Neuronal stem cell (in vitro differentiated cells): Measurements from ENCODE around the gene ZPLD1. TPM values are rescaled to one million over a fixed set of nuclear protein-coding genes. Genes with fewer than 3 reads are reported as not detected.

Source experiments
- DNase-seq: peaks from one replicate; pipeline ENCODE4 v3.0.0-alpha.2; 2013; ENCODE audit warnings: low spot score
- H2AFZ ChIP-seq: one replicate; pipeline ENCODE4 v1.6.1; 2013; ENCODE audit warnings: mild to moderate bottlenecking, low read length, inconsistent platforms
- H2AK5ac ChIP-seq: 2 replicates; pipeline ENCODE4 v1.6.1; 2013; ENCODE audit warnings: low read depth, mild to moderate bottlenecking, inconsistent platforms, low read length, moderate library complexity, mixed read lengths
- H2BK120ac ChIP-seq: 2 replicates; pipeline ENCODE4 v1.6.1; 2013; ENCODE audit warnings: low read depth, mild to moderate bottlenecking, inconsistent platforms, low read length, moderate library complexity, mixed read lengths
- H2BK12ac ChIP-seq: one replicate; pipeline ENCODE4 v1.6.1; 2013; ENCODE audit warnings: low read length, inconsistent platforms
- H2BK15ac ChIP-seq: 2 replicates; pipeline ENCODE4 v1.6.1; 2013; ENCODE audit warnings: mild to moderate bottlenecking, low read length, inconsistent platforms, mixed read lengths
- H2BK5ac ChIP-seq: one replicate; pipeline ENCODE4 v1.6.1; 2013; ENCODE audit warnings: inconsistent platforms, mild to moderate bottlenecking, low read length, moderate library complexity
- H3K14ac ChIP-seq: one replicate; pipeline ENCODE4 v1.6.1; 2013; ENCODE audit warnings: low read length, inconsistent platforms
- H3K18ac ChIP-seq: 2 replicates; pipeline ENCODE4 v1.6.1; 2013; ENCODE audit warnings: low read length, inconsistent platforms
- H3K23ac ChIP-seq: 2 replicates; pipeline ENCODE4 v1.6.1; 2013; ENCODE audit warnings: low read depth, mild to moderate bottlenecking, mixed read lengths, low read length, inconsistent platforms; ENCODE audit not compliant: poor library complexity
- H3K27ac ChIP-seq: replicated peaks from 3 replicates; pipeline ENCODE4 v1.5.1; 2013; ENCODE audit warnings: low read length, inconsistent platforms
- H3K27me3 ChIP-seq, 3 experiments: 2 replicates each; pipeline ENCODE4 v1.6.1; 2013; ENCODE audit warnings: low read length in 3 of 3, mild to moderate bottlenecking in 2 of 3, inconsistent platforms in 1 of 3, low read depth in 1 of 3, mixed read lengths in 1 of 3, moderate library complexity in 1 of 3; ENCODE audit not compliant: control insufficient read depth in 3 of 3, insufficient read depth in 3 of 3
- H3K36me3 ChIP-seq, 2 donors: replicated peaks in 1 of 2; 2 replicates each; pipeline ENCODE4 v1.6.1; 2013; ENCODE audit warnings: low read length in 2 of 2; ENCODE audit not compliant: control insufficient read depth in 2 of 2, insufficient read depth in 2 of 2
- H3K4ac ChIP-seq: 2 replicates; pipeline ENCODE4 v1.6.1; 2013; ENCODE audit warnings: inconsistent platforms, mild to moderate bottlenecking, low read length, moderate library complexity
- H3K4me1 ChIP-seq, 2 donors: 1 replicate in 1 of 2; 2 replicates in 1 of 2; pipeline ENCODE4 v1.6.1; 2013; ENCODE audit warnings: low read length in 2 of 2, low read depth in 1 of 2; ENCODE audit not compliant: control insufficient read depth in 2 of 2, insufficient read depth in 1 of 2
- H3K4me2 ChIP-seq: one replicate; pipeline ENCODE4 v1.6.1; 2013; ENCODE audit warnings: mild to moderate bottlenecking, low read length, inconsistent platforms; ENCODE audit not compliant: insufficient read depth, poor library complexity, severe bottlenecking
- H3K4me3 ChIP-seq, 2 donors: 2 replicates each; pipeline ENCODE4 v1.5.1; 2013; ENCODE audit warnings: low read length in 2 of 2, mild to moderate bottlenecking in 2 of 2, inconsistent platforms in 1 of 2, moderate library complexity in 1 of 2
- H3K79me1 ChIP-seq: one replicate; pipeline ENCODE4 v1.6.1; 2013; ENCODE audit warnings: low read depth, mild to moderate bottlenecking, inconsistent platforms, low read length, moderate library complexity
- H3K9ac ChIP-seq: one replicate; pipeline ENCODE4 v1.6.1; 2013; ENCODE audit warnings: mild to moderate bottlenecking, low read depth, low read length, inconsistent platforms; ENCODE audit not compliant: poor library complexity
- H3K9me3 ChIP-seq, 2 donors: replicated peaks in 1 of 2; 2 replicates each; pipeline versions ENCODE3 to v1.6.1; 2013; ENCODE audit warnings: low read length in 2 of 2, mild to moderate bottlenecking in 2 of 2, inconsistent platforms in 1 of 2, low read depth in 1 of 2, mixed read lengths in 1 of 2, moderate library complexity in 1 of 2; ENCODE audit not compliant: control insufficient read depth in 2 of 2, insufficient read depth in 1 of 2
- H4K8ac ChIP-seq: one replicate; pipeline ENCODE4 v1.6.1; 2013; ENCODE audit warnings: low read depth, mild to moderate bottlenecking, inconsistent platforms, low read length, moderate library complexity
- H4K91ac ChIP-seq: one replicate; pipeline ENCODE4 v1.6.1; 2013; ENCODE audit warnings: low read length, low read depth, mild to moderate bottlenecking, inconsistent platforms; ENCODE audit not compliant: poor library complexity
- WGBS, 2 donors: extraction: QIAGEN DNeasy Blood & Tissue Kit; methylation state at CpG; one replicate each; pipeline ENCODE4 v1.1.7; 2013; ENCODE audit warnings: missing lambda C conversion rate in 2 of 2, mixed read lengths in 1 of 2; ENCODE audit not compliant: insufficient read length in 2 of 2, insufficient replicate concordance in 1 of 2; ENCODE audit errors: extremely low coverage in 2 of 2; 5-methylcytosine and 5-hydroxymethylcytosine counted together
- polyA plus RNA-seq, 2 experiments: library from polyadenylated mRNA; stranded (reverse); fragments of 200-250 nt; gene quantifications; one replicate each; pipeline ENCODE4 v1.2.3, GENCODE V29; 2013

Gene ZPLD1
- not detected for polyA plus RNA-seq (2013, experiment 1 of 2)
- polyA plus RNA-seq (2013, experiment 2 of 2) = not detected

DNA sequence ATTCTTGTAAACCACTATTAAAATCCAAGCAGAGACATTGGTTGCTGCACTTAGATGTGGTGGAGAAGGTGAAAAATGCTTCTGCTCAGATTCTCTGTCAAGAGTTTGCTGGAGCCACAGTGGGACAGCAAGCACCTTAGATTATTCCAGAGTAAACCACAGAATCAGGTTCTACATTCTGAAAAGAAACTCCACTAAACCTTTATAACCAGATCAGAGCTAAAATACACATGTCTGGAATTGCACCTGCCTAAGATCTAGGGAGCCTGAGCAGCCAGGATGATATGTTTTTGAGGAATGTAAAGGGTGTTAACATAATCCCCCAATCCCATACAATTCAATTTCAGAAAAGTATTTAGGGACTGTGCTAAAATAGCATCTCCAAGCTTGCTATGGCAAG lies at the start of gene ZPLD1:
TSS of gene ZPLD1 (plus strand) at position 301 of the 400 bp plus-strand sequence. CDS start 3,473 bp downstream, outside the sequence.
- no peak within 1 kb of the TSS for H2BK12ac ChIP-seq

GRCh38 chr3:102390171-102390864 lies 44.5 kb upstream of the ZPLD1 start:
- no peak overlapping the region for H2AFZ ChIP-seq
- no peak overlapping the region for H2BK120ac ChIP-seq
- no peaks in the 10 kb centered on the region for H3K27me3 ChIP-seq
- no peak overlapping the region for H3K27ac ChIP-seq
- no peaks in the 10 kb centered on the region for H3K4me1 ChIP-seq
- H3K4me3 ChIP-seq = no peak overlapping the region
- whole genome bisulfite sequencing, 2 donors = no CpG with 5 or more reads among the region's 7 CpGs
- no peak overlapping the region for H3K4ac ChIP-seq
- no peak overlapping the region for H3K9ac ChIP-seq
- no peak overlapping the region for H2AK5ac ChIP-seq
- no peak overlapping the region for H2BK5ac ChIP-seq
- H3K36me3 ChIP-seq = no peaks in the 10 kb centered on the region
- no peak for DNase-seq
- H3K79me1 ChIP-seq = no peaks in the 10 kb centered on the region
- no peak overlapping the region for H2BK12ac ChIP-seq
- no peak overlapping the region for H3K14ac ChIP-seq
- no peak overlapping the region for H3K23ac ChIP-seq
- no peak overlapping the region for H4K91ac ChIP-seq
- H4K8ac ChIP-seq = no peak overlapping the region
- no peak overlapping the region for H2BK15ac ChIP-seq
- H3K9me3 ChIP-seq = no peaks in the 10 kb centered on the region
- no peak overlapping the region for H3K18ac ChIP-seq
- H3K4me2 ChIP-seq = no peak overlapping the region

More for the DNA sequence above, at the start of gene ZPLD1:
- Histone ChIP-seq H3K79me1 (no peaks in the 10 kb centered on the region), H2AK5ac (no peak within 1 kb of the TSS), H2BK120ac (no peak within 1 kb of the TSS), H3K18ac (no peak within 1 kb of the TSS), H3K27me3 (no peaks in the 10 kb centered on the region), H4K91ac (no peak within 1 kb of the TSS), H3K27ac (no peak within 1 kb of the TSS), H2BK15ac (no peak within 1 kb of the TSS), H3K4me3 (no peak within 1 kb of the TSS), H3K4ac (no peak within 1 kb of the TSS), H3K9me3 (no peaks in the 10 kb centered on the region), H3K23ac (no peak within 1 kb of the TSS), H3K4me2 (no peak within 1 kb of the TSS), H3K14ac (no peak within 1 kb of the TSS), H4K8ac (no peak within 1 kb of the TSS), H3K36me3 (no peaks in the 10 kb centered on the region), H3K4me1 (no peaks in the 10 kb centered on the region), H2AFZ (no peak within 1 kb of the TSS), H3K9ac (no peak within 1 kb of the TSS), H2BK5ac (no peak within 1 kb of the TSS)
- no peak for DNase-seq

- Histone ChIP-seq H3K14ac (no peak overlapping the region), H3K4me2 (no peak overlapping the region), H2BK15ac (no peak overlapping the region), H3K23ac (no peak overlapping the region), H2BK12ac (no peak overlapping the region), H2AK5ac (no peak overlapping the region), H3K4ac (no peak overlapping the region), H4K91ac (no peak overlapping the region), H3K4me3 (no peak overlapping the region), H3K79me1 (no peaks in the 10 kb centered on the region), H2AFZ (no peak overlapping the region), H3K27ac (no peak overlapping the region), H2BK120ac (no peak overlapping the region), H3K27me3 (no peaks in the 10 kb centered on the region), H3K9ac (no peak overlapping the region), H2BK5ac (no peak overlapping the region), H4K8ac (no peak overlapping the region), H3K4me1 (no peaks in the 10 kb centered on the region), H3K36me3 (no peaks in the 10 kb centered on the region), H3K9me3 (no peaks in the 10 kb centered on the region), H3K18ac (no peak overlapping the region)
- DNase-seq = no peak
- WGBS, 2 donors = no CpG with 5 or more reads among the region's 1 CpG
These were observed 43.9 kb upstream of the ZPLD1 start for GRCh38 chr3:102390916-102391315.

DNA sequence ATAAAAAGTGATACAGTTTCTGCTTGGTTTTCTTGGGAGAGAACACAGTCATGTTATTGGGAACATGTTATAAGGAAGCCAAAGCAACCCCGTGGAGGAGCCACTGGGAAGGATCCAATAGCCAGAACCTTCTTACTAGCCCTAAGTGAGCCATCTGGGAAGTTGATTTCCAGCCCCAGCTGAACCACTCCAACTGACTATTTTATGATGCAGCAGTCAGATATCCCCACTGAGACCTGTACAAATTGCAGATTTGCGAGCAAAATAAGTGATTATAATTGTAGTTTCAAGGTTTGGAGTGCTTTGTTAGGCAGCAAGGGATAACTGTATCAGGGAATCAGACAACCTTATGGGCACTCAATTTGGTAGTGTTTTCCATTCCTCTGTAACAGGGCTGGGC lies 43.3 kb upstream of the ZPLD1 start:
- H3K18ac ChIP-seq = no peak overlapping the region
- WGBS, 2 donors = no CpG with 5 or more reads among the region's 2 CpGs
- H4K8ac ChIP-seq = no peak overlapping the region
- no peaks in the 10 kb centered on the region for H3K9me3 ChIP-seq
- H2AK5ac ChIP-seq = no peak overlapping the region
- no peak overlapping the region for H3K9ac ChIP-seq
- H4K91ac ChIP-seq = no peak overlapping the region
- H3K4me3 ChIP-seq = no peak overlapping the region
- no peak overlapping the region for H2BK120ac ChIP-seq
- H3K14ac ChIP-seq = no peak overlapping the region
- H3K79me1 ChIP-seq = no peaks in the 10 kb centered on the region
- H3K4ac ChIP-seq = no peak overlapping the region
- DNase-seq = no peak
- H3K23ac ChIP-seq = no peak overlapping the region
- no peak overlapping the region for H2BK15ac ChIP-seq
- no peaks in the 10 kb centered on the region for H3K27me3 ChIP-seq
- no peak overlapping the region for H2BK5ac ChIP-seq
- no peak overlapping the region for H3K27ac ChIP-seq
- H3K36me3 ChIP-seq = no peaks in the 10 kb centered on the region
- no peaks in the 10 kb centered on the region for H3K4me1 ChIP-seq
- H3K4me2 ChIP-seq = no peak overlapping the region
- H2AFZ ChIP-seq = no peak overlapping the region
- no peak overlapping the region for H2BK12ac ChIP-seq
